Panc1 (cell line): ENCODE measurements around the gene SOX18.
"Not testable (repeated sequence)": the region's sequence is repeated elsewhere in the genome, so short reads cannot be mapped to it uniquely, and the experiment has no call there.

ENCODE experiments used
- POLR2AphosphoS5 ChIP-seq: IDR thresholded peaks from 2 replicates; pipeline ENCODE4 v1.6.1; 2012; ENCODE audit warnings: mild to moderate bottlenecking, low read depth, low read length, moderate library complexity
- TF ChIP-seq, protein P1 (sequence below): fragments of 450-650 bp; IDR thresholded peaks from 2 replicates; pipeline ENCODE4 v1.5.1; 2017; ENCODE audit warnings: mild to moderate bottlenecking

DNA sequence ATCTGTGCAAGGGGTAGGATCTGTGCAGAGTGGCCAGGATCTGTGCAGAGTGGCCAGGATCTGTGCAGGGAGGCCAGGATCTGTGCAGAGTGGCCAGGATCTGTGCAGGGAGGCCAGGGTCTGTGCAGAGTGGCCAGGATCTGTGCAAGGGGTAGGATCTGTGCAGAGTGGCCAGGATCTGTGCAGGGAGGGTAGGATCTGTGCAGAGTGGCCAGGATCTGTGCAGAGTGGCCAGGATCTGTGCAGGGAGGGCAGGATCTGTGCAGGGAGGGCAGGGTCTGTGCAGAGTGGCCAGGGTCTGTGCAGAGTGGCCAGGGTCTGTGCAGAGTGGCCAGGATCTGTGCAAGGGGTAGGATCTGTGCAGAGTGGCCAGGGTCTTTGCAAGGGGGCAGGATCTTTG, 39.1 kb upstream of the SOX18 start:
- not testable (repeated sequence) for TF ChIP-seq POLR2AphosphoS5
- TF ChIP-seq, protein P1, sequence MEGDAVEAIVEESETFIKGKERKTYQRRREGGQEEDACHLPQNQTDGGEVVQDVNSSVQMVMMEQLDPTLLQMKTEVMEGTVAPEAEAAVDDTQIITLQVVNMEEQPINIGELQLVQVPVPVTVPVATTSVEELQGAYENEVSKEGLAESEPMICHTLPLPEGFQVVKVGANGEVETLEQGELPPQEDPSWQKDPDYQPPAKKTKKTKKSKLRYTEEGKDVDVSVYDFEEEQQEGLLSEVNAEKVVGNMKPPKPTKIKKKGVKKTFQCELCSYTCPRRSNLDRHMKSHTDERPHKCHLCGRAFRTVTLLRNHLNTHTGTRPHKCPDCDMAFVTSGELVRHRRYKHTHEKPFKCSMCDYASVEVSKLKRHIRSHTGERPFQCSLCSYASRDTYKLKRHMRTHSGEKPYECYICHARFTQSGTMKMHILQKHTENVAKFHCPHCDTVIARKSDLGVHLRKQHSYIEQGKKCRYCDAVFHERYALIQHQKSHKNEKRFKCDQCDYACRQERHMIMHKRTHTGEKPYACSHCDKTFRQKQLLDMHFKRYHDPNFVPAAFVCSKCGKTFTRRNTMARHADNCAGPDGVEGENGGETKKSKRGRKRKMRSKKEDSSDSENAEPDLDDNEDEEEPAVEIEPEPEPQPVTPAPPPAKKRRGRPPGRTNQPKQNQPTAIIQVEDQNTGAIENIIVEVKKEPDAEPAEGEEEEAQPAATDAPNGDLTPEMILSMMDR = not testable (repeated sequence)
